Omental fat pad (tissue), 4 donors: Measurements from ENCODE around the gene SIX2. TPM values are rescaled to one million over a fixed set of nuclear protein-coding genes. Genes with fewer than 3 reads are reported as not detected.

Source experiments
- ATAC-seq: fragments of 150-250 bp; one replicate; pipeline ENCODE4 v1.9.1; 2016; ENCODE audit warnings: mild to moderate bottlenecking, moderate library complexity; ENCODE audit not compliant: low FRiP score
- DNase-seq: peaks from one replicate; pipeline ENCODE4 v3.0.0-alpha.2; 2019; ENCODE audit warnings: low spot score
- total RNA-seq, 4 donors: library from RNA; depleted of rRNA; stranded (reverse); fragments of >200 nt; gene quantifications; one replicate each; pipeline ENCODE4 v1.1.0, GENCODE V29; 2016
- TF ChIP-seq, protein P1 (sequence below), 3 donors: fragments of 450-650 bp; IDR thresholded peaks; one replicate each; pipeline ENCODE4 v1.5.1; 2016 to 2017; ENCODE audit warnings: antibody characterized with exemption in 3 of 3, mild to moderate bottlenecking in 3 of 3, moderate library complexity in 2 of 3

Gene SIX2
- total RNA-seq, 4 donors from 2014 or later: 3.6 to 26.3 (median 12.7) TPM

DNA sequence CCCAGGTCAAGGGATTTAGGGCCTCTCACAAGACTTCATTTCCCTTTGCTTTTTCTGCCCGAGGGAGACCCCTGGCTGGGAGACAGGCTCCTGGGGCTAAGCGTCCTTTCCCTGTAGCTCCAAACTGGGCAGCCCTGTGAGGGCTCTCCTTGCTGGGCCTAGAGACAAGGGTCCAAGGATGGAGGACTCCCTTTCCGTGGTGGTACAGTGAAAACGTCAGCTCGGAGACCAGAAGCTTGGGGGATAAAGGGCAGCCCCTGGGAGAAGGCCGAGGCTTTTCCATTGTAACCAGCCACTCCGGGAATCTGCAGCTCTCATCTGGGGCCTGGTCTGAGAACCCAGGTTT is 2.3 kb downstream of the SIX2 start:
- ATAC-seq (no peak), DNase-seq (no peak)
- TF ChIP-seq, protein P1, sequence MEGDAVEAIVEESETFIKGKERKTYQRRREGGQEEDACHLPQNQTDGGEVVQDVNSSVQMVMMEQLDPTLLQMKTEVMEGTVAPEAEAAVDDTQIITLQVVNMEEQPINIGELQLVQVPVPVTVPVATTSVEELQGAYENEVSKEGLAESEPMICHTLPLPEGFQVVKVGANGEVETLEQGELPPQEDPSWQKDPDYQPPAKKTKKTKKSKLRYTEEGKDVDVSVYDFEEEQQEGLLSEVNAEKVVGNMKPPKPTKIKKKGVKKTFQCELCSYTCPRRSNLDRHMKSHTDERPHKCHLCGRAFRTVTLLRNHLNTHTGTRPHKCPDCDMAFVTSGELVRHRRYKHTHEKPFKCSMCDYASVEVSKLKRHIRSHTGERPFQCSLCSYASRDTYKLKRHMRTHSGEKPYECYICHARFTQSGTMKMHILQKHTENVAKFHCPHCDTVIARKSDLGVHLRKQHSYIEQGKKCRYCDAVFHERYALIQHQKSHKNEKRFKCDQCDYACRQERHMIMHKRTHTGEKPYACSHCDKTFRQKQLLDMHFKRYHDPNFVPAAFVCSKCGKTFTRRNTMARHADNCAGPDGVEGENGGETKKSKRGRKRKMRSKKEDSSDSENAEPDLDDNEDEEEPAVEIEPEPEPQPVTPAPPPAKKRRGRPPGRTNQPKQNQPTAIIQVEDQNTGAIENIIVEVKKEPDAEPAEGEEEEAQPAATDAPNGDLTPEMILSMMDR (IDR thresholded peaks at IDR 0.05): no peak

DNA sequence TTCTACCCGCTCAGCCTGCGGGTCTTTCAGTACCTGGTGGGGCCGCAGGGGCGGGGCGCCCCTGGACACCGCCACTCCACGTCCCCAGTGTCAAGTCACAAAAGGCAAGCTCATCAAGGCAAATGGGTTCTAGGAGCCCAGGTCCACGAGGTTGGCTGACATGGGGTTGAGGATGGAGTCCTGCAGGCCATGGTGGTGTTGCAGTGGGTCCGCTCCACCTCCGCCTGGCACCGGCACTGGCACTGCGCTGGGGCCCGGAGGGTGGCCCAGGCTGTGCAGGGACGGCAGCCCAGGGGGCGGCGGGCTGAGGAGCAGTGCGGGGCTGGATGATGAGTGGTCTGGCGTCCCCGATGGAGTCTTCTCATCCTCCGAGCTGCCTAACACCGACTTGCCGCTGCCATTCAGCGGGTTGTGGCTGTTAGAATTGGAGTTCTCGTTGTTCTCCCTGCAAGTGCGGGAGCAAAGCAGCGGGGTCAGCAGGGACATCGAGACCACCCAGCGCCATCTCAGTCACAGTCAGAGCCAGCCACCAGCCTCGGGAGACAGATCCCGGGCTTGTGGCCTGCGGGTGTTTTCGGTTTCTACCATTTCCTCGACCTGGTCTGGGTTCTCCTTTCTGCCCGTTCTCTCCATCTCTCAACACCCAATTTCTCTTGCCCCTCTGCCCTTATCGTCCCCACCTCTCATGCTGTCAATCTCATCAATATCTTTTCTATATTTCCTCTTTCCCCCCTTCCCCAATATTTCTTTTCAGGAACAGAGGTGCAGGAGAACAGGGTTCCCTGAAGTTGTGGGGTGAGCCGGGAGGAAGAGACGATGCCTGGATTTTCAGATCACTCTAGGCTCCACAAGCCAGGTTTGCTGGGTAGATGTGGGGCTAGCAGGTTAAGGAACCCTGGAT is 3.0 kb downstream of the SIX2 start:
- TF ChIP-seq, protein P1 (IDR thresholded peaks at IDR 0.05): no peak
- DNase-seq: no peak

DNA sequence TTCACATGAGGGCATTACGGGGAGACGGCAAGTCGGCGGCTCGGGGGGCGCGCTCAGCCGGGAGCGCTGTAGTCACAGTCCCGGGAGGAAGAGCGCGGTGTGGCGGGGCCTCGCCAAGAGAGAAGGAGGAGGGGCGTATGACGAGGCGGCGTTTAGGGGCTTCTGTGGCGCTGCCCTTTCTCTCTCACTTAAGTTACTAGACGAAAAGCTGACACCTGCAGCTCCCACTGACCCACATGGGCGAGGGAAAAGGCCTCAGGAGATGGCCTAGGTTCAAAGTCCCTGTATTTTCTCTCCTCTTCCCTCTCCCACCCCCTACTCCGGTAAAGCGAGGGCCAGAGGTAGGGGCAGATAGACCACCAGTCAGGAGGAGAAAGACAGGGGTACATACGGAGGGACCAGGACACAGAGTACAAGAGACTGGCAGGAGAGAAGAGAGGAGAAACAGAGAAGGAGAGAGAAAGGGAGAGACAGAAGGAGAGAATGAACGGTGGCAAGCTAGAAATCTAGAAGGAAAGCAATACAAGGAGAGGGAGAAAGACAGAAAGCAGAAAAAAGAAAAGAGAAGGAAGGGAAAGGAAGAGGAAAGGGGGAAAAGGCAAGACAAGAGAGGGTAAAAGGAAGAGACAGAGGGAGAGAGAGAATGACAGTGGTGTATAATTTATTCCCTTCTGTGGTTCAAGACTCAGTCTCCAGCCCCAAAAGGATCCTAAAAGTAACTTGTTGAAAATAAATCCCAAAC is 3.8 kb downstream of the SIX2 start:
- DNase-seq: no peak
- TF ChIP-seq, protein P1 (IDR thresholded peaks at IDR 0.05): no peak
- no peak for ATAC-seq

More for the DNA sequence above, 3.0 kb downstream of the SIX2 start:
- ATAC-seq: no peak

DNA sequence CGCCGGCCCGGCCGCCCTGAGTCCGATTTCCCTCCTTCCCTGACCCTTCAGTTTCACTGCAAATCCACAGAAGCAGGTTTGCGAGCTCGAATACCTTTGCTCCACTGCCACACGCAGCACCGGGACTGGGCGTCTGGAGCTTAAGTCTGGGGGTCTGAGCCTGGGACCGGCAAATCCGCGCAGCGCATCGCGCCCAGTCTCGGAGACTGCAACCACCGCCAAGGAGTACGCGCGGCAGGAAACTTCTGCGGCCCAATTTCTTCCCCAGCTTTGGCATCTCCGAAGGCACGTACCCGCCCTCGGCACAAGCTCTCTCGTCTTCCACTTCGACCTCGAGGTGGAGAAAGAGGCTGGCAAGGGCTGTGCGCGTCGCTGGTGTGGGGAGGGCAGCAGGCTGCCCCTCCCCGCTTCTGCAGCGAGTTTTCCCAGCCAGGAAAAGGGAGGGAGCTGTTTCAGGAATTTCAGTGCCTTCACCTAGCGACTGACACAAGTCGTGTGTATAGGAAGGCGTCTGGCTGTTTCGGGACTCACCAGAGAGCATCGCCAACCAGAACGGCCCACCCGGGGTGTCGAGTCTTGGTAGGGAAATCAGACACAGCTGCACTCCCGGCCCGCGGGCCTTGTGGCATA is 4.6 kb downstream of the SIX2 start:
- ATAC-seq: no peak
- no peak for DNase-seq
- TF ChIP-seq, protein P1 (IDR thresholded peaks at IDR 0.05): no peak

DNA sequence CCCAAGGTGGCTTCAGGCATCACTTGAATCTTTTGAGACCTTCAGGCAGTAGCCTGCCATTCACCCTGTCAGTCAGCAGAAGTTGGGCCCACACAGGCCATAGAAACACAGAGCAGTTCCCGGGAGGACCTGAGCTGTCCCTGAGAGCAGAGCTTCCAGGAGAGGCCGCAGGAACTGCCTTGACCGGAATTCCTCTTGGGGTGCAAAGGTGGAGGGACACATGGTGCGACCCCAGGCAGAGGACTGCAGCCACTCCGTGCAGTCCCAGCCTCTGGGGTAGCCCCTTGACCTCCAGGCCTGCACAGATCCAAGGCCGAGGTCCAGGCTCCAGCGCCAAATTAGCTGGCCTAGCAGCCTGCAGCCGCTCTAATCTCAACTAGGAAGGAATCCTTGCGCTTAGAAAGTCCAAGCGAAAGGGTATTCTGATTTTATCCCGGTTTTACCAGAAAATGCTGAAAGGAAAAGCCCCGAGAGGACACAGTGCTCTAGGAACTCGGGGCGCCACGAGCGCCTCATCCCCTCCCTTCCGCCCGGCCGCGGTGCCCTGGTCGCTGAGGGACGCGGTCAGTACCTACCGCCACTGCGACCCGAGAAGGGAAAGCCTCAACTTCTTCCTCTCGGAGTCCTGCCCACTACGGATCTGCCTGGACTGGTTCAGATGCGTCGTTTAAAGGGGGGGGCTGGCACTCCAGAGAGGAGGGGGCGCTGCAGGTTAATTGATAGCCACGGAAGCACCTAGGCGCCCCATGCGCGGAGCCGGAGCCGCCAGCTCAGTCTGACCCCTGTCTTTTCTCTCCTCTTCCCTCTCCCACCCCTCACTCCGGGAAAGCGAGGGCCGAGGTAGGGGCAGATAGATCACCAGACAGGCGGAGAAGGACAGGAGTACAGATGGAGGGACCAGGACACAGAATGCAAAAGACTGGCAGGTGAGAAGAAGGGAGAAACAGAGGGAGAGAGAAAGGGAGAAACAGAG is 5.4 kb downstream of the SIX2 start:
- TF ChIP-seq, protein P1 (IDR thresholded peaks at IDR 0.05): no peak
- no peak for DNase-seq
- no peak for ATAC-seq

DNA sequence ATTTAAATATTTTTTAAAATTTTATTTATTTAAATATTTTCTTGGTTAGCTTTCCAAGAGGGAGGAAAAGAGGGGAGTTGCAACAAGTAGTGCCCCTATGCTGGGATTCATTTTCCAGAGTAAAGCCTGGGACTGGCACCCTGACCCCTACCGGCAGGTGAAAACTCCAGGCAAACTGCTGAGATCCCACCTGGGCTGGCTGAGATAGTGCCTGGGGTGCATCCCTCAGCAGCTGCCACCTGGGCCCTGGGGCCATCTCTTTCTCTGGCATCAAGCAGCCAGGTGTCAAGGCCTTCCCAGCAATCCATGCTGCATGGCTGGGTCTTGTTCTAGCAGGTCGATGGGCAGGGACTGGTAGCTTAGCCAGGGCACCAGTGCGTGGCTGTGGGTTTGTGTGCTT is 6.6 kb downstream of the SIX2 start:
- DNase-seq: no peak
- no peak for ATAC-seq
- TF ChIP-seq, protein P1 (IDR thresholded peaks at IDR 0.05): no peak
